Raji (cell line): Measurements from ENCODE around the gene ATP8A2.

ENCODE experiments used
- POLR2A ChIP-seq: IDR thresholded peaks from 2 replicates; pipeline ENCODE4 v1.6.1; 2011; ENCODE audit warnings: low read depth, low read length, control low read depth; ENCODE audit not compliant: insufficient read depth

Gene ATP8A2

DNA sequence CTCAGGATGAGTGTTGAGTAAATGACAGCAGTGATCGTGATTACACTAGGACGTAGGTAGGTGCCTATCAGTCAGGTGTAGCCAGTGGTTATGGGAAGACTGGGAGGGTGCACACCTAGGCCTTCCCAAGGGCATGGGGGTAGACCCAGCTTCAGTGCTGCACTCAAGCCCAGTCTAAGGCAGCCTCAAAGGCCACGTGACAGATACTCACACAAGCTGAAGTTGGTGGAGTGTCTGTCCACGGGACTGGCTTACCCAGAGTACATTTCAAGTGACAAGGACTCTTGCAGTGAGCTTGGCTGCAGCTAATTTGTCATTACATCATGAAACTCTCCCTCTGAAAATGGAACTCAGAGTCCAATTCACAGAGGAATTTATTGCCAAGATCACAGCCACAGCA lies 561.7 kb downstream of the ATP8A2 start:
- TF ChIP-seq POLR2A, result no peak

DNA sequence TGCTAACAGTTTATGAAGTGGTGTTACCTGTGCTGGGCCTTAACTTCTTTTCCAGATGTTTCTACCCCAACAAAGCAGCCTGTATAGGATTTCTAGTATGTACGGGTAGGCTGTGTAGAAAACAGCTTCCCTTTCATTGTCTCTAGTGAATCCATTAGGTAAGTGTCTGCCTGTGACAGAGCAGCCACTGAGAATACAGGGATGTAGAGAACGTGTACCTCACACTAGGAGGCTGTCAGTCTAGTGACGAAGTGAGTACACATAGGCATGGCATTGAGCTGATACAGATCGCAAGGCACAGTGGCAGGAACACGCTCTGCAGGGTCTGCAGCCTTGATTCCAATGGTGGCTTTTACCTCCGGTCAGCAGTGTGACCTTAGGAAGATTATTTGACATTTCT lies 562.4 kb downstream of the ATP8A2 start:
- TF ChIP-seq POLR2A, result no peak

DNA sequence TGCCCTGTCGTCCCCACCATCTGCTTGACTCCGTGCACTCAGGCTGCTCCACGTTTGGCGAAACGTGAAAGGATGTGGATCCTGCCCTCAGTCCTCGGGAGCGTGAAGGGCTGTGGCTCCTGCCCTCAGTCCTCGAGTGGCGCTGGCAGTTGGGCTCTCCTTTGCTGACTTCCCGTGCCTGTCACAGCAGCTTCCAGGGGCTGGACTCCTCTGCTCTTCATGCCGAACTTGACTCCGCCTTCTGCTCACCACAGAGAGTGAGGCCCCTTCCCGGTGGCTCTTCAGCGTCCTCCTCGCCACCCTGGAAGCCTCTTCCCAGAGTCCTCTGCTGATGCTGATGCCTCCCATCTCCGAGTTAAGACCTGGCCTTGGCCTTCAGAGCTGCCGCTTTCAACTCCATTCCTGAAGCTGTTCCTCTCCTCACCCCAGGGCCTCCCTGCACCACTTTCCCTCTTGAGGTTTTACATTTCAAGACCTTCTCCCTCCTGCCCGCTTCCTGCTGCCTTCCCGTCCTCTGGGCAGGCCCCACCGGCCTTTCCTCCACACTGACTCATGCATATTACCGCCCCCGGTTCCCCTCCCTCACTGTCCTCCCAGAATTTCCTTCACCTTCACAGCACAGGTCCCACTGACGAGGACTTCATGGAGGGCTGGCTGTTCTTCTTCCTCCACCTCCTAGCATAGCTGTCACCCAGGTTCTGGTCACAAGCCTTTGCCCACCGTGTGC lies 568.4 kb downstream of the ATP8A2 start:
- no peak for TF ChIP-seq POLR2A

- TF ChIP-seq POLR2A, result no peak
These were observed 571.3 kb downstream of the ATP8A2 start for GRCh38 chr13:25943081-25943480.

GRCh38 chr13:25943658-25944057 lies 571.9 kb downstream of the ATP8A2 start:
- no peak for TF ChIP-seq POLR2A

GRCh38 chr13:25945596-25945995 lies 573.8 kb downstream of the ATP8A2 start:
- no peak for TF ChIP-seq POLR2A

- TF ChIP-seq POLR2A, result no peak
These were observed 574.5 kb downstream of the ATP8A2 start for GRCh38 chr13:25946321-25946720.

GRCh38 chr13:25948910-25949309 lies 577.1 kb downstream of the ATP8A2 start:
- no peak for TF ChIP-seq POLR2A

GRCh38 chr13:25951831-25952230 lies 580.1 kb downstream of the ATP8A2 start:
- TF ChIP-seq POLR2A, result no peak

GRCh38 chr13:25958986-25959385 lies 587.2 kb downstream of the ATP8A2 start:
- TF ChIP-seq POLR2A, result no peak

- TF ChIP-seq POLR2A, result no peak
These were observed 589.5 kb downstream of the ATP8A2 start for GRCh38 chr13:25961294-25961693.

DNA sequence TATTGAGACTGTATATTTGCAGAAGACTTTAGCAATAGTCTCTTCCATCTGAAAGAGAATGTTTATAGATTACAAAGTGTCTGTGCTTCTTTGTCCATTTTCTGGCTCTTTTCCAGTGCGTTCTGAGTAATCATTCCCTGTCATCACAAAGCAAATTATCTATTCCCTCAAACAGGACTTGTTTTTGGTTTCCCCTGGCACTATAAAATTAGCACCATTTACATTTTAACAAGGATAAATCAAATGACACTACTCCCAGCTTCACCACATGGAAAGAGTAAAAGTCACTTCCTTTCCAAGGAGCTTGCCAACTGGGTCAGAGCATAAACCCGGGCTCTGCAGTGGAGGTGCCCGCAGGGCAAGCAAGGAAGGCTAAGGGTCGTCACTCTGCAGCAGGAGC lies 591.9 kb downstream of the ATP8A2 start:
- no peak for TF ChIP-seq POLR2A

DNA sequence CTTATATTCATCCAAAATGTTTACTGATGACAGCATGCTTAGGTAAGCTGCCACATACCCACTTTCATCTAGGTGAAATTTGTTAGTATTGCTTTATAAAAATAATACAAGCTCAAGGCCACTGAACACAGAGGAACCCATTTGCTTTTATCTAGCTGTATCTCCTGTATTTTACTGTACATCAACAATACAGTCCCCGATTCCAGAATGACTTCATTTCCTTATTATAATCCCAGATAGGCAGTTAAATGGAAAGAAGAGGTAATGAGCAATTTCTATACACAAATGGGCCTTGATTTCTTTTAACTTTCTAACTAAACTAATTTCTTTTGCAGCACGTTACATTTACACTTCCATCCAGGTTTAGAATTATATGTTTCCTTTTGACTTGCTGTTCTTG lies 593.8 kb downstream of the ATP8A2 start:
- TF ChIP-seq POLR2A, result no peak

- no peak for TF ChIP-seq POLR2A
These were observed 594.3 kb downstream of the ATP8A2 start for GRCh38 chr13:25966086-25966485.

DNA sequence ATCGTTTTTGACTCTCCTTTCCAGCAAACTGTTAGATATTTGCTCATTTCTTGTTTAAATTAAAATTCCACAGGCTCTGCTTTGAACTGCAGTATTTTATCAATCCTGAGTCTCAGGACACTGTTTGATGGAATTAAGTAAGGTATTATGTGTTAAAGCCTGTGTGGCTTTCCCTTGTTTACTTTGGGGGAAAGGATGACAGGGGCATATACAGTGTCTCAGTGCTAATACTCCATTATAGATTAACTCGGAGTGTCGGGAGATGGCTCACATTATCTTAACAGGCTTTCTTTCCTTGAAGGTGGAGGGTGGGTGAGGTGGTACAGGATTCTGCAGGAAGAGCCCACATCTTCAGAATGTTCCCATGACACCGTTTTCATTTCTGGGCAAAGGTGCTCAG lies 595.4 kb downstream of the ATP8A2 start:
- TF ChIP-seq POLR2A, result no peak

DNA sequence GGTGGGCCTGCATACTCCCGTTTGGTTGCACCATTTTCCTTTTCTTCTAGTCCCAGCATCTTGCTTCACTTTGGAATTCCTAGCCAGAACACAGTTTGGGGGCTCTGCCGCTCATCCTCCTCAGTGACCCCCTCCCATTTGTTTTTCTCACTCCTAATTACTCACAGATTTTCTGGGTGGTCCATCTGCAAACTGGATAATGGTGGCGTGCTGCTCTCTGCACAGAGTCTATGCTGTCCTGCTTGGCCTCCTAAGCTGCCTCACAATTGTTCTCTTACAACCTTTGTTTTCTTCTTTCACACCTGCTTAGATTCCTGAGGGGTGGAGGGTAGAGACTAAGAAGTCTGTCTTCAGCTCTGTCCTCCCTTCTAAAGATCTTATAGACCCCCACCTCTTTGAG lies 599.3 kb downstream of the ATP8A2 start:
- no peak for TF ChIP-seq POLR2A

DNA sequence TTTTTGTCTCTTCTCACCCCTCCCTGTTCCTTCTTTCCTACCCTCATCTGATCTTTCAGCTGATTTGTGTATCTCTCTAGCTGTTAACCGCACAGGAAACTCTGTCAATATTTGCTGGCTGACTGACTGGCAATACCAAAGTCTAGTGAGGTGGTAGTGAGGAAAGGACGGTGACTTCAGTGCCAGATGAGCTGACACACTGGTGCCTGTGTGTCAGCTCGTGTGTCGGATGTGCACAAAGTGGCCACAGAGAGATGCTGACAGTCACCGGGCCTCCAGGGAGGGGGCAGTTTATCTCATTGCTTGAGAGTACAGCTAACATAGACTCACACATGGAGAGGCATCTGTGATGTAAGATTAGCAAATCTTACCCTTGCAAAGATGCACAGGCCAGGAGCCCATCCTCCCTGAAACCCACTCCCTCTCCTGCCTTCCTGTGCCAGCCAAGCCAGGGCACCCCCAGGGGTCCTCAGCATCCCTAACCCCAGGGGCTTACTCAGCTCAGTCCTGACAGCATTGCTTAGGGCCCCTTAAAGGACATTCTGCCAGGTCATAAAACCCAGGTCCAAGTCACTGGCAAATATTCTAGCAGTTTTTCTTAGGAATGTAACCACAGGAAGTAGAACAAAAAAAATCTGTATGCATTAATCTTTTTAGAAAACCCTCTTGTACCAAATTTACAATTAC lies 599.8 kb downstream of the ATP8A2 start:
- TF ChIP-seq POLR2A, result no peak

- TF ChIP-seq POLR2A, result no peak
These were observed 601.3 kb downstream of the ATP8A2 start for GRCh38 chr13:25973085-25973484.

- TF ChIP-seq POLR2A, result no peak
These were observed 601.8 kb downstream of the ATP8A2 start for GRCh38 chr13:25973576-25973975.
